CD4-positive, alpha-beta T cell treated with Interleukin-15 for 1 hour (primary cell): ENCODE measurements around the gene AGO1.
"Not testable (repeated sequence)": the region's sequence is repeated elsewhere in the genome, so short reads cannot be mapped to it uniquely, and the experiment has no call there.

Source experiments
- DNase-seq: peaks from one replicate; pipeline ENCODE4 v3.0.0-alpha.2; 2020

AGO1 gene

GRCh38 chr1:35882945-35883634 lies at the start of gene AGO1:
Gene AGO1, plus strand, starts transcription at chr1:35883209. Its CDS starts 213 bp downstream, at chr1:35883422.
- DNase-seq, result peak; percentile 97

- DNase-seq, result no peak
Measured at GRCh38 chr1:35833395-35833794, 49.6 kb upstream of the AGO1 start.

GRCh38 chr1:35834218-35834617 lies 48.8 kb upstream of the AGO1 start:
- no peak for DNase-seq

GRCh38 chr1:35835398-35835797 lies 47.6 kb upstream of the AGO1 start:
- DNase-seq, result no peak

GRCh38 chr1:35836734-35837133 lies 46.3 kb upstream of the AGO1 start:
- no peak for DNase-seq

- DNase-seq, result no peak
Measured at GRCh38 chr1:35838693-35839245, 44.2 kb upstream of the AGO1 start.

- no peak for DNase-seq
Measured at GRCh38 chr1:35844826-35845225, 38.2 kb upstream of the AGO1 start.

- DNase-seq, result no peak
Measured at GRCh38 chr1:35845766-35846165, 37.2 kb upstream of the AGO1 start.

- no peak for DNase-seq
Measured at GRCh38 chr1:35847935-35848565, 35.0 kb upstream of the AGO1 start.

- no peak for DNase-seq
Measured at GRCh38 chr1:35850051-35850450, 33.0 kb upstream of the AGO1 start.

GRCh38 chr1:35850716-35851115 lies 32.3 kb upstream of the AGO1 start:
- no peak for DNase-seq

GRCh38 chr1:35851132-35851869 lies 31.7 kb upstream of the AGO1 start:
- DNase-seq, result no peak

GRCh38 chr1:35852241-35852640 lies 30.8 kb upstream of the AGO1 start:
- DNase-seq, result no peak

GRCh38 chr1:35854989-35855700 lies 27.9 kb upstream of the AGO1 start:
- DNase-seq, result no peak

- DNase-seq, result no peak
Measured at GRCh38 chr1:35856964-35857363, 26.0 kb upstream of the AGO1 start.

GRCh38 chr1:35857830-35858229 lies 25.2 kb upstream of the AGO1 start:
- no peak for DNase-seq

- DNase-seq, result no peak
Measured at GRCh38 chr1:35860696-35861095, 22.3 kb upstream of the AGO1 start.

GRCh38 chr1:35863136-35863535 lies 19.9 kb upstream of the AGO1 start:
- no peak for DNase-seq

- no peak for DNase-seq
Measured at GRCh38 chr1:35863881-35864625, 19.0 kb upstream of the AGO1 start.

- no peak for DNase-seq
Measured at GRCh38 chr1:35864813-35865212, 18.2 kb upstream of the AGO1 start.

- no peak for DNase-seq
Measured at GRCh38 chr1:35866991-35867390, 16.0 kb upstream of the AGO1 start.

- DNase-seq, result not testable (repeated sequence)
Measured at GRCh38 chr1:35869245-35869950, 13.6 kb upstream of the AGO1 start.
